Nephron progenitor cell (in vitro differentiated cells): ENCODE measurements around the gene CORO7.

Experiments used
- DNase-seq: peaks from one replicate; pipeline ENCODE4 v3.0.0; 2021
- H3K27ac Mint-ChIP-seq: 2 replicates; pipeline ENCODE4 v1.8.0; 2021; ENCODE audit warnings: mild to moderate bottlenecking, moderate library complexity, mixed read lengths
- H3K27me3 Mint-ChIP-seq: 2 replicates; pipeline ENCODE4 v1.8.0; 2021; ENCODE audit warnings: mild to moderate bottlenecking, low read depth, mixed read lengths; ENCODE audit not compliant: poor library complexity
- H3K36me3 Mint-ChIP-seq: 2 replicates; pipeline ENCODE4 v1.8.0; 2021; ENCODE audit warnings: low read depth, mixed read lengths
- H3K4me1 Mint-ChIP-seq: 2 replicates; pipeline ENCODE4 v1.8.0; 2021; ENCODE audit warnings: mixed read lengths
- H3K4me3 Mint-ChIP-seq: 2 replicates; pipeline ENCODE4 v1.8.0; 2021; ENCODE audit warnings: mild to moderate bottlenecking, moderate library complexity, mixed read lengths
- H3K9me3 Mint-ChIP-seq: 2 replicates; pipeline ENCODE4 v1.8.0; 2021; ENCODE audit warnings: mild to moderate bottlenecking, moderate library complexity, mixed read lengths
- CTCF ChIP-seq: fragments of 200-600 bp; sonication (generic); IDR thresholded peaks from 2 replicates; pipeline ENCODE4 v1.5.0; 2021; ENCODE audit warnings: antibody characterized with exemption

CORO7 gene

DNA sequence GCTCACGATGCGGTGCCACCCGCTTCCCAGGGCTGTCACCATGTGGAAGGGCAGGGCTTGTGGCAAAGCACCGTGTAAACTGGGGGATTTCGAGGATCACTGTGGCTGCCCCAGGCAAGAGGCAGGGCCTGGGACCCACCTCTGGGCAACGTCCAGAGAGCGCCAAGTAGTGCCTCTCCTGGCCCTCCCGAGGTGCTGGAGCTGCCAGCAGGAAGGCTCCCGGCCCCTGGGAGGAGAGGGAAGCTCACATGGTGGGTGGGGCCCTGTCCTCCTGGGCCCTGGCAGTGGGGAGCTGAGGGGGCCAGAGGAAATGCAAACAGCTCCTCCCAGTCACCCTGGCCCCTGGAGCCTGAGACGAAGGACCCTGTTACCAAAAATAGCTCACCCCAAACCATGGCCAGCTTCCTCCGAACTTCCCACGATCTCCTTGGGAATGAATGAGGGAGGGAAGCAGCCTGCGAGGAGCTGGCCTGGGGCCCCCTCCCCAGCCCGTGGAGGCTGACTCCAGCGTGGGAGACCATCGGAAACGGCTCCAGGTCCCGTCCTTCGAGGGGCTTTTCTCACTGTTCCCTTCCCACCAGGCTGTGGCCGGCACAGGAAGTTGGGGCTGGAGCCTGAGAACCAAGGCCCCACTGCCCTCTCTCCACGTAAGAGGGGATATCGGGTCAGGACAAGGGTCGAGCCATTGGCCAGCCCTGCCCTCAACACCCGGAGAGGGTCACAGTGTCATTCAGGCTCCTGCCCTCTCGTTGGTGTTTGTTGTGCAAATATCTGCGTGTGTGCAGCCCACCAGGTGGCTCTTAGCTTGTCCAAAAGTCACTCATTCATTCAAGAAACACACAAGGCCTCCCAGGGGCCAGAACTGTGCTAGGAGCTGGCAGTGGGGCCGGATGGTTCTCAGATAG is 27.1 kb downstream of the CORO7 start:
- Mint-ChIP-seq H3K27me3 (peaks cover 4% of the 10 kb centered on the region), H3K4me3 (no peak overlapping the region), H3K4me1 (peaks cover 71% of the 10 kb centered on the region), H3K27ac (peak overlapping the region; percentile 66), H3K9me3 (no peaks in the 10 kb centered on the region), H3K36me3 (no peaks in the 10 kb centered on the region)
- DNase-seq: no peak
- no peak for TF ChIP-seq CTCF

GRCh38 chr16:4388271-4389021 is 27.9 kb downstream of the CORO7 start:
- peaks cover 67% of the 10 kb centered on the region for H3K4me1 Mint-ChIP-seq
- DNase-seq: peak; percentile 27
- H3K9me3 Mint-ChIP-seq: no peaks in the 10 kb centered on the region
- H3K4me3 Mint-ChIP-seq: no peak overlapping the region
- H3K36me3 Mint-ChIP-seq: no peaks in the 10 kb centered on the region
- TF ChIP-seq CTCF: no peak
- H3K27ac Mint-ChIP-seq: no peak overlapping the region
- H3K27me3 Mint-ChIP-seq: peaks cover 4% of the 10 kb centered on the region

DNA sequence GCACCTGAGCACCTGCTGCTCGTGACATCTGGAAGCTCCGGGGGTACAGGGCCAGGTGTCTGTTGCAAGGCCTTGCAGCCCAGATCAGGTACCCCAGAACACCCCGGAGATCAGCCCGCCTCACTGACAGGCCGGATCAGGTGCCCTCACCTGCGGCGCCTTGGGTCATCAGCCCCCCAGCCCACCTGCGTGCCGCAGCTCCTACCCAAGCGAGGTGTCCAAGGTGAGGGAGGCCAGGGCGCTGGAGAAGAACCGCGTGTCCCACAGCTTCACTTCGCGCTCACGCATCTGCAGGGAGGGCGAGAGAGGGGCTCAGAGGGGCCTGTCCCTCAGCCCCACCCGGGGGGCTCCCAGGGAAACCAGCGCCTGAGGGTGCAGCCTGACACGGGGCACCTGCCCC is 28.6 kb downstream of the CORO7 start:
- Mint-ChIP-seq H3K27me3 (peaks cover 4% of the 10 kb centered on the region), H3K36me3 (no peaks in the 10 kb centered on the region), H3K27ac (no peak overlapping the region), H3K4me3 (no peak overlapping the region), H3K9me3 (no peaks in the 10 kb centered on the region), H3K4me1 (peaks cover 65% of the 10 kb centered on the region)
- no peak for TF ChIP-seq CTCF
- no peak for DNase-seq

- no peak for DNase-seq
- H3K9me3 Mint-ChIP-seq: no peaks in the 10 kb centered on the region
Measured at GRCh38 chr16:4386951-4387565, 29.3 kb downstream of the CORO7 start.

GRCh38 chr16:4386451-4386805 is 30.0 kb downstream of the CORO7 start:
- H3K4me1 Mint-ChIP-seq: peaks cover 53% of the 10 kb centered on the region
- H3K9me3 Mint-ChIP-seq: no peaks in the 10 kb centered on the region
- H3K27me3 Mint-ChIP-seq: peaks cover 4% of the 10 kb centered on the region
- TF ChIP-seq CTCF: no peak
- DNase-seq: no peak
- no peak overlapping the region for H3K4me3 Mint-ChIP-seq
- no peaks in the 10 kb centered on the region for H3K36me3 Mint-ChIP-seq
- H3K27ac Mint-ChIP-seq: no peak overlapping the region

More at GRCh38 chr16:4386951-4387565, 29.3 kb downstream of the CORO7 start:
- no peak for TF ChIP-seq CTCF
- Mint-ChIP-seq H3K4me1 (peaks cover 59% of the 10 kb centered on the region), H3K4me3 (no peak overlapping the region), H3K27ac (no peak overlapping the region), H3K36me3 (no peaks in the 10 kb centered on the region), H3K27me3 (peaks cover 4% of the 10 kb centered on the region)
